ENCODE results near the gene CMKLR1. TPM values are rescaled to one million over a fixed set of nuclear protein-coding genes. Genes with fewer than 3 reads are reported as not detected.

Gene CMKLR1
- total and polyA plus RNA-seq, 9 of the 15 experiments (the other 6 are each of a cell fraction or from before 2014, with no cell fraction given): 0.11 to 1.4 (median 0.20) TPM

DNA sequence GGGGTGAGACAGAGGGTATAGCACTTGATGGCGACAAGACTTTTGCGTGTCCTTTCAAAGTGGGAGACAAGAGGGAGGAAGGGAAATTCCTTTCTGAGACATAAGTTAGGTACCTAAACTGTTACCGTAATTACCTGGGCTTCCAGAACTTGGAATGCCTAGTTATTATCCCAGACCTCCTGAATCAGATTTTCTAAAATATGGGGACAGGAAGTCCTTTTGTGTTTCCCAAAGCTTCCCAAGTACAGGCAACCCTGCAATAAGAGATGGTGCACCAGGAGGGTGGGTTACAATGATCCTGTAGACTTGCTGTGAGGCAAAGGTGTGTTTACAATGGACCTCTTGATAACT, 83.9 kb downstream of the CMKLR1 start (continued):
- TF ChIP-seq, protein P1, sequence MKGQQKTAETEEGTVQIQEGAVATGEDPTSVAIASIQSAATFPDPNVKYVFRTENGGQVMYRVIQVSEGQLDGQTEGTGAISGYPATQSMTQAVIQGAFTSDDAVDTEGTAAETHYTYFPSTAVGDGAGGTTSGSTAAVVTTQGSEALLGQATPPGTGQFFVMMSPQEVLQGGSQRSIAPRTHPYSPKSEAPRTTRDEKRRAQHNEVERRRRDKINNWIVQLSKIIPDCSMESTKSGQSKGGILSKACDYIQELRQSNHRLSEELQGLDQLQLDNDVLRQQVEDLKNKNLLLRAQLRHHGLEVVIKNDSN (CRISPR knock-in tag; IDR thresholded peaks at IDR 0.05): no peak
- TF ChIP-seq ZNF830 (CRISPR knock-in tag; IDR thresholded peaks at IDR 0.05): no peak
- TF ChIP-seq PHF20 (IDR thresholded peaks at IDR 0.05; ENCODE audit: partially characterized antibody): no peak
- TF ChIP-seq ZKSCAN8 (CRISPR knock-in tag; IDR thresholded peaks at IDR 0.05): no peak

DNA sequence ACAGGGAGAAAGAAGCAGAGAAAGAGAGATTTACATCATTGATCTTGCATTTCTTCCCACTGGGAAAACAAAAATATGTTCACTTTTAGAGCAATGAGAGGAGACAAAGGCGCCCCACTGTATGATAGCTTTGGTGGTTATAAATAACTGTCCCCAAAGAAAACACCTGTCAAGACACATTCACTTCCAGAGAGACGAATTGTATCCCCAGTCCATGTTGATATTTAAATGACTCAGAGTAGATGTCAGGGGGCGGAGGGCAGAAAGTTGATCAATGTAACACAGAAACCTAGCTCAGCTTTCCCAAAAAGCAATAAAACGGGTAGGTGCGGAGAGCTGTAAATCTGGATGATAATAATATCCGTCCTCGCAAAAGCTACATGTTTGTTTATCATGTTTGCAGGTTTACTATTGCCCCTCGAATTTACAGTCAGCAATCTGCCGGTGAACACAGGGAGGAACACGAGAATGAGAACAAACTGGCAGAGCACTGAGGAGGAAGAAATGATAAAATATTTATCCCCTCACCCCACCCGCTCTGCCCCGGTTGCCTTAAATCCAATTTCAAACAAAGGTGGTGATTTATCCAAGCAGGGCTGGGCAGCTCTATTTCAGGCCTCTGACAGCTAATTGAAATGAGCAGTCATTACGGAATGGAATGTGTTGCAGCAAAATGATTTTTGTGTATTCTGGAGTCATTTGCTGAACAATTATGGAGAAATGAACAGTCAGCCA, 84.4 kb downstream of the CMKLR1 start:
- intact Hi-C loops (cut with micrococcal nuclease) (no loop called here), in situ Hi-C loops (cut with MboI) (no loop called here)
- H3K79me2 ChIP-seq (ENCODE audit: control insufficient read depth, insufficient read depth, low read length): no peaks in the 10 kb centered on the region
- ChIA-PET CTCF (ENCODE audit: low intra/inter-chr PET ratio) (no interaction called here), POLR2A (no interaction called here)
- H3K27me3 ChIP-seq (ENCODE audit: control insufficient read depth in 2 of 2, insufficient read depth in 2 of 2, low read length in 2 of 2): peaks cover 5 to 24% of the 10 kb centered on the region in 2 experiments
- H3K27ac ChIP-seq (ENCODE audit: extremely low read depth, low read depth, low read length): no peak overlapping the region
- no peaks in the 10 kb centered on the region for H3K9me3 ChIP-seq (replicated peaks; ENCODE audit: control insufficient read depth, insufficient read depth, low read depth, low read length)
- H3K4me3 ChIP-seq: no peak overlapping the region
- no peak overlapping the region for H2AFZ ChIP-seq (ENCODE audit: low read depth, low read length)
- H3K4me1 ChIP-seq (replicated peaks in 1 of 2; ENCODE audit: control insufficient read depth in 2 of 2, insufficient read depth in 2 of 2, low read length in 2 of 2): no peaks in the 10 kb centered on the region
- 1% methylated on average over 13 of the region's 13 CpGs for WGBS (ENCODE audit: insufficient coverage, low coverage, missing lambda C conversion rate)
- no peak overlapping the region for H3K4me2 ChIP-seq (ENCODE audit: insufficient read depth, low read length)
- ATAC-seq (no peak), FAIRE-seq (no peak), DNase-seq (ENCODE audit: extremely low read depth in 1 of 4, low spot score in 3 of 4) (no peak)
- no peaks in the 10 kb centered on the region; the same call in 1 of the 2 replicates for H4K20me1 ChIP-seq (replicated peaks; ENCODE audit: control insufficient read depth, insufficient read depth, low read length)
- BruUV-seq (replicated peaks): no TSS peak
- no peaks in the 10 kb centered on the region for H3K9me1 ChIP-seq (ENCODE audit: control insufficient read depth, insufficient read depth, low read length)
- H3K36me3 ChIP-seq (ENCODE audit: control insufficient read depth, insufficient read depth, low read length): no peaks in the 10 kb centered on the region
- no peak overlapping the region for H3K9ac ChIP-seq (ENCODE audit: insufficient read depth in 1 of 2, low read depth in 2 of 2, low read length in 2 of 2)
- TF ChIP-seq FOXJ3 (CRISPR knock-in tag; IDR thresholded peaks at IDR 0.05): no peak
- no peak for TF ChIP-seq PURB (CRISPR knock-in tag; IDR thresholded peaks at IDR 0.05; ENCODE audit: low read depth)
- TF ChIP-seq, protein P2, sequence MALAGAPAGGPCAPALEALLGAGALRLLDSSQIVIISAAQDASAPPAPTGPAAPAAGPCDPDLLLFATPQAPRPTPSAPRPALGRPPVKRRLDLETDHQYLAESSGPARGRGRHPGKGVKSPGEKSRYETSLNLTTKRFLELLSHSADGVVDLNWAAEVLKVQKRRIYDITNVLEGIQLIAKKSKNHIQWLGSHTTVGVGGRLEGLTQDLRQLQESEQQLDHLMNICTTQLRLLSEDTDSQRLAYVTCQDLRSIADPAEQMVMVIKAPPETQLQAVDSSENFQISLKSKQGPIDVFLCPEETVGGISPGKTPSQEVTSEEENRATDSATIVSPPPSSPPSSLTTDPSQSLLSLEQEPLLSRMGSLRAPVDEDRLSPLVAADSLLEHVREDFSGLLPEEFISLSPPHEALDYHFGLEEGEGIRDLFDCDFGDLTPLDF (CRISPR knock-in tag; IDR thresholded peaks at IDR 0.05): no peak
- TF ChIP-seq TCF7L2 (IDR thresholded peaks at IDR 0.05; ENCODE audit: low read depth, low read length): no peak
- no peak for TF ChIP-seq KAT2B (IDR thresholded peaks at IDR 0.05; ENCODE audit: low read depth, low read length)
- TF ChIP-seq, protein P3, sequence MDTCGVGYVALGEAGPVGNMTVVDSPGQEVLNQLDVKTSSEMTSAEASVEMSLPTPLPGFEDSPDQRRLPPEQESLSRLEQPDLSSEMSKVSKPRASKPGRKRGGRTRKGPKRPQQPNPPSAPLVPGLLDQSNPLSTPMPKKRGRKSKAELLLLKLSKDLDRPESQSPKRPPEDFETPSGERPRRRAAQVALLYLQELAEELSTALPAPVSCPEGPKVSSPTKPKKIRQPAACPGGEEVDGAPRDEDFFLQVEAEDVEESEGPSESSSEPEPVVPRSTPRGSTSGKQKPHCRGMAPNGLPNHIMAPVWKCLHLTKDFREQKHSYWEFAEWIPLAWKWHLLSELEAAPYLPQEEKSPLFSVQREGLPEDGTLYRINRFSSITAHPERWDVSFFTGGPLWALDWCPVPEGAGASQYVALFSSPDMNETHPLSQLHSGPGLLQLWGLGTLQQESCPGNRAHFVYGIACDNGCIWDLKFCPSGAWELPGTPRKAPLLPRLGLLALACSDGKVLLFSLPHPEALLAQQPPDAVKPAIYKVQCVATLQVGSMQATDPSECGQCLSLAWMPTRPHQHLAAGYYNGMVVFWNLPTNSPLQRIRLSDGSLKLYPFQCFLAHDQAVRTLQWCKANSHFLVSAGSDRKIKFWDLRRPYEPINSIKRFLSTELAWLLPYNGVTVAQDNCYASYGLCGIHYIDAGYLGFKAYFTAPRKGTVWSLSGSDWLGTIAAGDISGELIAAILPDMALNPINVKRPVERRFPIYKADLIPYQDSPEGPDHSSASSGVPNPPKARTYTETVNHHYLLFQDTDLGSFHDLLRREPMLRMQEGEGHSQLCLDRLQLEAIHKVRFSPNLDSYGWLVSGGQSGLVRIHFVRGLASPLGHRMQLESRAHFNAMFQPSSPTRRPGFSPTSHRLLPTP (IDR thresholded peaks at IDR 0.05; ENCODE audit: borderline replicate concordance, extremely low read depth, insufficient read length): no peak
- TF ChIP-seq ZNF77 (CRISPR knock-in tag; IDR thresholded peaks at IDR 0.05): no peak
- TF ChIP-seq BRCA1 (IDR thresholded peaks at IDR 0.05): no peak
- TF ChIP-seq BRCA1 (CRISPR knock-in tag; IDR thresholded peaks at IDR 0.05): no peak
- TF ChIP-seq, protein P4, sequence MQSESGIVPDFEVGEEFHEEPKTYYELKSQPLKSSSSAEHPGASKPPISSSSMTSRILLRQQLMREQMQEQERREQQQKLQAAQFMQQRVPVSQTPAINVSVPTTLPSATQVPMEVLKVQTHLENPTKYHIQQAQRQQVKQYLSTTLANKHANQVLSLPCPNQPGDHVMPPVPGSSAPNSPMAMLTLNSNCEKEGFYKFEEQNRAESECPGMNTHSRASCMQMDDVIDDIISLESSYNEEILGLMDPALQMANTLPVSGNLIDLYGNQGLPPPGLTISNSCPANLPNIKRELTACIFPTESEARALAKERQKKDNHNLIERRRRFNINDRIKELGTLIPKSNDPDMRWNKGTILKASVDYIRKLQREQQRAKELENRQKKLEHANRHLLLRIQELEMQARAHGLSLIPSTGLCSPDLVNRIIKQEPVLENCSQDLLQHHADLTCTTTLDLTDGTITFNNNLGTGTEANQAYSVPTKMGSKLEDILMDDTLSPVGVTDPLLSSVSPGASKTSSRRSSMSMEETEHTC (IDR thresholded peaks at IDR 0.05): no peak
- TF ChIP-seq MED1 (CRISPR knock-in tag; IDR thresholded peaks at IDR 0.05; ENCODE audit: borderline replicate concordance): no peak

Data from K562 (cell line).